Transverse colon (tissue), 4 donors: ENCODE results near the gene PTCD1. TPM values are rescaled to one million over a fixed set of nuclear protein-coding genes. Genes with fewer than 3 reads are reported as not detected.

Experiments used
- DNase-seq: peaks from one replicate; pipeline ENCODE4 v3.0.0-alpha.2; 2019
- H3K27ac ChIP-seq, 4 donors: fragments of 200-600 bp; sonication (generic); 2 replicates each; pipeline ENCODE4 v1.5.1; 2016 to 2018; ENCODE audit warnings: inconsistent platforms in 4 of 4
- H3K27me3 ChIP-seq: fragments of 200-600 bp; sonication (generic); 2 replicates; pipeline ENCODE4 v1.5.1; 2017; ENCODE audit warnings: inconsistent platforms
- H3K36me3 ChIP-seq, 4 donors: fragments of 200-600 bp; sonication (generic); 2 replicates each; pipeline ENCODE4 v1.5.1; 2017 to 2019; ENCODE audit warnings: inconsistent platforms in 4 of 4
- H3K4me1 ChIP-seq, 4 donors: fragments of 200-600 bp; sonication (generic); 2 replicates each; pipeline ENCODE4 v1.5.1; 2017 to 2020; ENCODE audit warnings: inconsistent platforms in 4 of 4
- H3K4me3 ChIP-seq, 4 donors: fragments of 200-600 bp; sonication (generic); 1 replicate in 1 of 4; 2 replicates in 3 of 4; pipeline versions ENCODE4 v1.5.1 to v1.6.1; 2017 to 2019; ENCODE audit warnings: inconsistent platforms in 4 of 4
- H3K9me3 ChIP-seq, 2 donors: fragments of 200-600 bp; sonication (generic); 2 replicates each; pipeline ENCODE4 v1.5.1; 2017 to 2019; ENCODE audit warnings: inconsistent platforms in 2 of 2
- EP300 ChIP-seq: sonication (generic); formaldehyde crosslinking; IDR thresholded peaks from one replicate; pipeline ENCODE4 v1.6.1; 2017; ENCODE audit warnings: antibody characterized with exemption, low read depth
- POLR2A ChIP-seq: fragments of 450-650 bp; IDR thresholded peaks from one replicate; pipeline ENCODE4 v1.6.1; 2016; ENCODE audit warnings: antibody characterized with exemption, mild to moderate bottlenecking, moderate library complexity
- POLR2AphosphoS5 ChIP-seq, 3 donors: sonication (generic); formaldehyde crosslinking; IDR thresholded peaks; one replicate each; pipeline ENCODE4 v1.6.1; 2016; ENCODE audit warnings: antibody characterized with exemption in 3 of 3
- whole genome bisulfite sequencing, 2 donors: methylation state at CpG; one replicate each; pipeline ENCODE4 v1.1.5; 2018; ENCODE audit warnings: low coverage in 1 of 2; 5-methylcytosine and 5-hydroxymethylcytosine counted together
- in situ Hi-C, 4 donors: fragments of 200-750 bp; cut with MboI; loops; one replicate each; pipeline versions ENCODE4 v1.15.0 to v1.15.1; 2017; ENCODE audit warnings: low sequenced_read_pairs in 3 of 4, low pct_ligation_motif_present in 1 of 4, low pct_unique_long_range_greater_than_20kb in 1 of 4
- intact Hi-C: fragments of 100-400 bp; cut with DNase I; formaldehyde crosslinking; loops from one replicate; pipeline ENCODE4 v1.15.1; 2023; ENCODE audit warnings: low total_unique reads
- total RNA-seq, 4 donors: library from RNA; depleted of rRNA; stranded (reverse); fragments of >200 nt; gene quantifications; one replicate each; pipeline ENCODE4 v1.1.0, GENCODE V29; 2016
- TF ChIP-seq, protein P1 (sequence below), 5 experiments: fragments of 200-600 bp in 3 of 5; fragments of 450-650 bp in 2 of 5; sonication (generic) in 3 of 5; IDR thresholded peaks; 1 replicate in 2 of 5; 2 replicates in 3 of 5; pipeline ENCODE4 v1.5.1; 2016 to 2017; ENCODE audit warnings: antibody characterized with exemption in 5 of 5, inconsistent platforms in 3 of 5, mild to moderate bottlenecking in 2 of 5, moderate library complexity in 1 of 5

The PTCD1 gene
- total RNA-seq, 4 donors from 2014 or later = 1.8 to 38.2 (median 5.5) TPM

DNA sequence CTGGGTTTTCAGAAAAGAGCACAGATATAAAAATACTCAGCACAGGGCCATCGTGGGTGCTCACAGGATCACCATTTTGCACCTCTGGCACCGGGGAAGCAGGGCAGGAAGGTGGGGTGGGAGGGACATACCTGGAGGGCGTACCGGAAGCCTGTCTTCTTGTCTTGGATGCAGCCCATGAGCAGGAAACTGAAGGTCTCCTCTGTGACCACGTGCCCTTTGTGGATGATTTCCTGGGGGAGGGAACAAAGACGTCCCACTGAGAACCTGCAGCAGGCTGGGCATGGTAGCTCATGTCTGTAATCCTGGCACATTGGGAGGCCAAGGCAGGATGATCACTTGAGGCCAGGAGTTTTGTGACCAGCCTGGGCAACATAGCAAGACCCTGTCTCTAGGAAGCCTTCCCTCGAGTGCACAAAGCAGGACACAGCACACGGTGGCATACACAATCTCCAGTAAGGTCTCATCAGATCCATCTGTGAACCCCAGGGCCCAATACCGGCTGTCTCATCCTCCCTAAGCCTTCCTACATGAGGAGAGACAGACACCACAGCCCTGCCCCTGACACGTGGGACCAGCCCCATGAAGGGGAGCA lies 9.5 kb downstream of the PTCD1 start:
- DNase-seq = no peak
- Histone ChIP-seq H3K27ac (no peak overlapping the region), H3K4me3 (no peak overlapping the region), H3K9me3 (no peaks in the 10 kb centered on the region), H3K27me3 (no peaks in the 10 kb centered on the region), H3K36me3 (peaks cover 0 to 15% (median 2%) of the 10 kb centered on the region in 4 donors), H3K4me1 (no peaks in the 10 kb centered on the region)
- in situ Hi-C loops = no loop called here
- intact Hi-C loops = no loop called here
- 82% methylated on average over 10 of the region's 10 CpGs; no CpG with 5 or more reads in 1 of the 2 donors for WGBS, 2 donors
- TF ChIP-seq, protein P1, sequence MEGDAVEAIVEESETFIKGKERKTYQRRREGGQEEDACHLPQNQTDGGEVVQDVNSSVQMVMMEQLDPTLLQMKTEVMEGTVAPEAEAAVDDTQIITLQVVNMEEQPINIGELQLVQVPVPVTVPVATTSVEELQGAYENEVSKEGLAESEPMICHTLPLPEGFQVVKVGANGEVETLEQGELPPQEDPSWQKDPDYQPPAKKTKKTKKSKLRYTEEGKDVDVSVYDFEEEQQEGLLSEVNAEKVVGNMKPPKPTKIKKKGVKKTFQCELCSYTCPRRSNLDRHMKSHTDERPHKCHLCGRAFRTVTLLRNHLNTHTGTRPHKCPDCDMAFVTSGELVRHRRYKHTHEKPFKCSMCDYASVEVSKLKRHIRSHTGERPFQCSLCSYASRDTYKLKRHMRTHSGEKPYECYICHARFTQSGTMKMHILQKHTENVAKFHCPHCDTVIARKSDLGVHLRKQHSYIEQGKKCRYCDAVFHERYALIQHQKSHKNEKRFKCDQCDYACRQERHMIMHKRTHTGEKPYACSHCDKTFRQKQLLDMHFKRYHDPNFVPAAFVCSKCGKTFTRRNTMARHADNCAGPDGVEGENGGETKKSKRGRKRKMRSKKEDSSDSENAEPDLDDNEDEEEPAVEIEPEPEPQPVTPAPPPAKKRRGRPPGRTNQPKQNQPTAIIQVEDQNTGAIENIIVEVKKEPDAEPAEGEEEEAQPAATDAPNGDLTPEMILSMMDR (IDR thresholded peaks at IDR 0.05) = no peak
- TF ChIP-seq POLR2AphosphoS5 (IDR thresholded peaks at IDR 0.05) = no peak
- TF ChIP-seq EP300 = no peak
- TF ChIP-seq POLR2A = no peak

DNA sequence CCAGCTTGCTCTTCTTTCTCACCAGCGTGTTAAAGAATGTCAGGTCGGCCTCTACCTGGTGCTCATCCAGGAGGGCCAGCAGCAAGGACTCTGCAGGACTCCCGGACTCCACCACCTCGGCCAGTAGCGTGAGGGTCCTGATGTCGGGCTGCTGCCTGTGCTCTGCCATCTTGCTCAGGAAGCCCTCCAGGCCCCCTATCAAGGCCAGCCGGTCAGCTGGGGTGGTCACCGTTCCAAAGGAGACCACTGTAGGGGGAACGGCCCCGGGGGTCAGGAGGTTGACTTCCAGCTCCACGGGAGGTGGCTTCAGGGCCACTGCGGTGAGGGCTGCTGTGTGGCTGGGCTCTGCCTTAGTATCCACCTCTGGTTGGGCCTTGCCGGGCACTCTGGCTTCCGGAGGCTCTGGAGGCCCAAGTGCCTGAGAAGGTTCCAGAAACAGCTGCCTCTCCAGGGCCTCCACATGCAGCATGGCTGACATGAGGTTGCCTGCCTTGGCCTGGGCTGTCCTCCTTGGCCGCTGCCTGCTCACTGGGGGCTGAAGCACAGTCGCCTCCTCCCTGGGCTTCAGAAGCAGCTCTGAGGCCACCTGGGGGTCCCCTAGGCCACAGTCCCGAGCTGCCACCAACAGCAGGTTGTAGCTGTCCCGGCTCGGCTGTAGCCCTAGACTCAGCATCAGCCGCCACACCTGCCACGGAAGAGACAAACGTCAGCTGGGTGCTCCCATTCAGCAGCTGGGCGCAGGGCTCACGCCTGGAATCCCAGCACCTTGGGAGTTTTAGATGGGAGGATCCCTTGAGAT lies 13.5 kb downstream of the PTCD1 start:
- Histone ChIP-seq H3K4me1 (no peaks in the 10 kb centered on the region), H3K36me3 (peaks cover 0 to 13% (median 4%) of the 10 kb centered on the region in 4 donors), H3K27me3 (no peaks in the 10 kb centered on the region), H3K9me3 (no peaks in the 10 kb centered on the region), H3K27ac (no peak overlapping the region), H3K4me3 (no peak overlapping the region)
- in situ Hi-C loops = no loop called here
- WGBS, 2 donors = 95% methylated on average over 19 of the region's 24 CpGs; no CpG with 5 or more reads in 1 of the 2 donors
- intact Hi-C loops = no loop called here
- DNase-seq = no peak
- no peak for TF ChIP-seq POLR2A
- TF ChIP-seq EP300 = no peak
- TF ChIP-seq, protein P1 (IDR thresholded peaks at IDR 0.05) = no peak
- no peak for TF ChIP-seq POLR2AphosphoS5 (IDR thresholded peaks at IDR 0.05)

DNA sequence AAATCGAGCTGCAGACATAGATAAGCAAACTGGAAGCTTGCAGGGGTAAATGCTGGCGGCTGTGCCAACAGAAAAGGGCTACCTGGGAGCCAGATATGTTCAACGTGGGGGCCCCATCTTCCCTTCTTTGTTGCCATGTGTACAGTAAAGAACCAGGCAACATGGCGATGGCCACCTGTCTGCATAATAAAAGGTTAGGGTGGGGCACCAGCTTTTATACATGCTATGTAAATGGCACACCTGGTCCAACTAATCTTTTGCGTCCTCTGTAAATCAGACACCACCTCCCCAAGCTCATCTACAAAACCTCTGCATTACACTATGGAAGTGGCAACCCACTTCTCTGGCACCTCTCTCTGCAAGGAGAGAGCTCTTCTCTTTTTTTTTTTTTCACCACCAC lies 16.0 kb downstream of the PTCD1 start:
- no peak for DNase-seq
- no peak overlapping the region for H3K4me3 ChIP-seq
- H3K27me3 ChIP-seq = no peaks in the 10 kb centered on the region
- TF ChIP-seq, protein P1 (IDR thresholded peaks at IDR 0.05) = no peak
- WGBS, 2 donors = 21 to 63% methylated on average over 2 to 5 of the region's 5 CpGs
- H3K9me3 ChIP-seq = no peaks in the 10 kb centered on the region
- H3K27ac ChIP-seq = no peak overlapping the region
- in situ Hi-C loops = no loop called here
- intact Hi-C loops = no loop called here
- peaks cover 0 to 38% (median 17%) of the 10 kb centered on the region in 4 donors for H3K36me3 ChIP-seq
- no peaks in the 10 kb centered on the region for H3K4me1 ChIP-seq

DNA sequence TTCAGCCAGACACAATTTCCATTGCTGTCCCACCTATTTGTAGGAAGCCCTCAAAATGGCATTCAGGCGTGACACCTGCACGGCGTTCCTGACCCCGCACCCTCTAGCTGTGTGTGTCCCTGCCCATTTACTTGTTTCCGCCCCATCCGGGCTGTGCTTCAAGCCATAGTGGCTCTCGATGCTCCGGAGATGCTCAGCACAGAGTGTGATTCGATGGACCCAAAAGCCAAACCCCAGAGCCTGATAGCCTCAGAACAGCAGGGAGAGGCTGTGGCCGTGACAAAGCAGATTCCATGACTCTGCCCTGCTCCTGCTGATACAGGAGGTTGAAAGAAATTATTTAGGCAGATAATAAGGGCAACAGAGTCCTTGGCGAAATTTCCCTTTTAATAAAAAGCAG lies 16.4 kb downstream of the PTCD1 start:
- H3K36me3 ChIP-seq = peaks cover 0 to 42% (median 19%) of the 10 kb centered on the region in 4 donors

More for the DNA sequence above, 16.4 kb downstream of the PTCD1 start:
- Histone ChIP-seq H3K4me3 (no peak overlapping the region), H3K9me3 (no peaks in the 10 kb centered on the region), H3K27me3 (no peaks in the 10 kb centered on the region), H3K4me1 (no peaks in the 10 kb centered on the region), H3K27ac (peak overlapping the region in 1 of 4 donors; percentile 9)
- whole genome bisulfite sequencing, 2 donors = 92 to 100% methylated on average over 2 to 11 of the region's 11 CpGs
- TF ChIP-seq, protein P1 (IDR thresholded peaks at IDR 0.05) = no peak
- TF ChIP-seq POLR2AphosphoS5 (IDR thresholded peaks at IDR 0.05) (no peak), POLR2A (no peak), EP300 (no peak)
- DNase-seq = no peak
- intact Hi-C loops (no loop called here), in situ Hi-C loops (no loop called here)
